Kidney epithelial cell (primary cell): ENCODE measurements around the gene SIPA1L2. TPM values are rescaled to one million over a fixed set of nuclear protein-coding genes. Genes with fewer than 3 reads are reported as not detected.

ENCODE experiments used
- DNase-seq: peaks from one replicate; pipeline ENCODE4 v3.0.0-alpha.2; 2010; ENCODE audit warnings: low read depth
- H3K27me3 ChIP-seq: 2 replicates; pipeline ENCODE4 v1.6.0; 2011; ENCODE audit warnings: low read length; ENCODE audit not compliant: control insufficient read depth, insufficient read depth
- H3K36me3 ChIP-seq: 2 replicates; pipeline ENCODE4 v1.5.1; 2011; ENCODE audit warnings: low read length; ENCODE audit not compliant: control insufficient read depth, insufficient read depth
- H3K4me3 ChIP-seq: 2 replicates; pipeline ENCODE4 v1.5.1; 2011; ENCODE audit warnings: low read depth, mild to moderate bottlenecking, control low read depth, low read length
- CTCF ChIP-seq: IDR thresholded peaks from 2 replicates; pipeline ENCODE4 v1.5.1; 2011; ENCODE audit warnings: mild to moderate bottlenecking, moderate library complexity, low read length, control low read depth, inconsistent platforms; ENCODE audit not compliant: insufficient read depth, poor library complexity, severe bottlenecking
- total RNA-seq: library from RNA; depleted of rRNA; stranded (reverse); fragments of >200 nt; gene quantifications from 2 replicates; pipeline ENCODE4 v1.2.3, GENCODE V29; 2015

SIPA1L2 gene
- total RNA-seq, 1 donor from 2014 or later = 13.7 TPM

- no peak for DNase-seq
- H3K4me3 ChIP-seq = no peak overlapping the region
- no peak for TF ChIP-seq CTCF
- H3K36me3 ChIP-seq = no peaks in the 10 kb centered on the region
- no peaks in the 10 kb centered on the region for H3K27me3 ChIP-seq
Measured at GRCh38 chr1:232589111-232589811, 40.7 kb downstream of the SIPA1L2 start.

- Histone ChIP-seq H3K27me3 (no peaks in the 10 kb centered on the region), H3K36me3 (no peaks in the 10 kb centered on the region), H3K4me3 (no peak overlapping the region)
- no peak for TF ChIP-seq CTCF
- no peak for DNase-seq
Measured at GRCh38 chr1:232587141-232588008, 42.6 kb downstream of the SIPA1L2 start.

GRCh38 chr1:232586679-232587078, 43.3 kb downstream of the SIPA1L2 start:
- Histone ChIP-seq H3K36me3 (no peaks in the 10 kb centered on the region), H3K4me3 (no peak overlapping the region), H3K27me3 (no peaks in the 10 kb centered on the region)
- DNase-seq = no peak
- TF ChIP-seq CTCF = no peak

GRCh38 chr1:232585486-232585885, 44.4 kb downstream of the SIPA1L2 start:
- no peak overlapping the region for H3K4me3 ChIP-seq
- no peaks in the 10 kb centered on the region for H3K36me3 ChIP-seq
- no peak for TF ChIP-seq CTCF
- no peak for DNase-seq
- no peaks in the 10 kb centered on the region for H3K27me3 ChIP-seq

- no peaks in the 10 kb centered on the region for H3K36me3 ChIP-seq
- no peak overlapping the region for H3K4me3 ChIP-seq
- H3K27me3 ChIP-seq = no peaks in the 10 kb centered on the region
- no peak for TF ChIP-seq CTCF
- DNase-seq = no peak
Measured at GRCh38 chr1:232581932-232582331, 48.0 kb downstream of the SIPA1L2 start.

Other genes with a start within 250 kb of the SIPA1L2 start
- gene MAP10, start 175.3 kb upstream of the SIPA1L2 start, total RNA-seq = 3.7 and 5.5 TPM in 2 replicates